ENCODE results near the gene DNAH2. TPM values are rescaled to one million over a fixed set of nuclear protein-coding genes. Genes with fewer than 3 reads are reported as not detected.

DNAH2 gene
- total and polyA plus RNA-seq, 2 experiments from 2014 or later, result 0.38 TPM; not detected in 1

DNA sequence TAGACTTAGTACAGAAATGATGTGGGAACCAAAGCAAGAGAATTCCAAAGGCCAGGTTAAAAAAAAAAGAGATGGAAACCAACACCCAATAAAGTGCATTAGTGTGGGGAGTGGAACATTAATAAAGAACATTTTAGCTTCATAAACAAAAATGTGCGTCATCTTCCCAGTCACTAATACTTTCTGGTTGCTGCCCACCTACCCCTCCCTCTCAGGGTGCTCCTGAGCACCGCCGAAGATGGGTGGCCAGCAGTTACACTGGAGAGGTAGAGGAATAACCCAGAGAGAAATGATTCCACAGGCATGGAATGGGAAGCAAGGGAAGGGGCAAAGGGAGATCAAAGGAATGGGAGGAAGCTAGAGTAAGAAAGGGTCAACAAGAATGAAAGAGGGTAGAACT, 165.1 kb downstream of the DNAH2 start:
- ATAC-seq (no peak), DNase-seq (ENCODE audit: low spot score) (no peak)
- no peak overlapping the region for H3K27ac Mint-ChIP-seq
- H3K4me2 ChIP-seq, result no peak overlapping the region
- TF ChIP-seq JUNB (IDR thresholded peaks at IDR 0.05; ENCODE audit: unreplicated experiment) (no peak), REST (IDR thresholded peaks at IDR 0.05; ENCODE audit: unreplicated experiment) (no peak), ETS1 (IDR thresholded peaks at IDR 0.05) (no peak), ZNF462 (CRISPR knock-in tag; IDR thresholded peaks at IDR 0.05) (no peak), EZH2 (IDR thresholded peaks at IDR 0.05; ENCODE audit: low read depth, unreplicated experiment) (no peak), ZNF114 (CRISPR knock-in tag; IDR thresholded peaks at IDR 0.05) (no peak), STAT1 (IDR thresholded peaks at IDR 0.05; ENCODE audit: unreplicated experiment) (no peak), NANOG (IDR thresholded peaks at IDR 0.05; ENCODE audit: borderline replicate concordance) (no peak), CREB1 (CRISPR knock-in tag; IDR thresholded peaks at IDR 0.05; ENCODE audit: low read depth) (no peak), EZH2phosphoT487 (IDR thresholded peaks at IDR 0.05; ENCODE audit: unreplicated experiment) (no peak), POLR2AphosphoS5 (IDR thresholded peaks at IDR 0.05; ENCODE audit: low read depth) (no peak)
- TF ChIP-seq, protein P1, sequence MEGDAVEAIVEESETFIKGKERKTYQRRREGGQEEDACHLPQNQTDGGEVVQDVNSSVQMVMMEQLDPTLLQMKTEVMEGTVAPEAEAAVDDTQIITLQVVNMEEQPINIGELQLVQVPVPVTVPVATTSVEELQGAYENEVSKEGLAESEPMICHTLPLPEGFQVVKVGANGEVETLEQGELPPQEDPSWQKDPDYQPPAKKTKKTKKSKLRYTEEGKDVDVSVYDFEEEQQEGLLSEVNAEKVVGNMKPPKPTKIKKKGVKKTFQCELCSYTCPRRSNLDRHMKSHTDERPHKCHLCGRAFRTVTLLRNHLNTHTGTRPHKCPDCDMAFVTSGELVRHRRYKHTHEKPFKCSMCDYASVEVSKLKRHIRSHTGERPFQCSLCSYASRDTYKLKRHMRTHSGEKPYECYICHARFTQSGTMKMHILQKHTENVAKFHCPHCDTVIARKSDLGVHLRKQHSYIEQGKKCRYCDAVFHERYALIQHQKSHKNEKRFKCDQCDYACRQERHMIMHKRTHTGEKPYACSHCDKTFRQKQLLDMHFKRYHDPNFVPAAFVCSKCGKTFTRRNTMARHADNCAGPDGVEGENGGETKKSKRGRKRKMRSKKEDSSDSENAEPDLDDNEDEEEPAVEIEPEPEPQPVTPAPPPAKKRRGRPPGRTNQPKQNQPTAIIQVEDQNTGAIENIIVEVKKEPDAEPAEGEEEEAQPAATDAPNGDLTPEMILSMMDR (conservative IDR thresholded peaks at IDR 0.05; ENCODE audit: low read depth in 2 of 2), result no peak
- no peak overlapping the region for H3K4me3 Mint-ChIP-seq
- no peaks in the 10 kb centered on the region; the same call in 2 of the 3 replicates for H3K9me3 Mint-ChIP-seq
- peaks cover 29% of the 10 kb centered on the region for H3K4me1 ChIP-seq (ENCODE audit: insufficient read depth)
- H3F3A ChIP-seq (replicated peaks; ENCODE audit: low read depth), result peaks cover 8% of the 10 kb centered on the region
- no peak overlapping the region for H2AFZ ChIP-seq
- H3K9me2 ChIP-seq (ENCODE audit: insufficient read depth), result no peaks in the 10 kb centered on the region
- H3K27me3 Mint-ChIP-seq (ENCODE audit: insufficient read depth, low read depth, poor library complexity), result peaks cover 2% of the 10 kb centered on the region
- H3K36me3 ChIP-seq (ENCODE audit: insufficient read depth), result no peaks in the 10 kb centered on the region
- H3K27ac ChIP-seq (ENCODE audit: low read depth), result no peak overlapping the region
- no peak overlapping the region for H3K4me3 ChIP-seq
- H3K4me1 Mint-ChIP-seq, result peaks cover 3% of the 10 kb centered on the region; the same call in 1 of the 3 replicates
- no peaks in the 10 kb centered on the region; the same call in 2 of the 3 replicates for H3K36me3 Mint-ChIP-seq (ENCODE audit: low read depth)
- H4K20me1 ChIP-seq (replicated peaks; ENCODE audit: insufficient read depth), result no peaks in the 10 kb centered on the region
- peaks cover 60% of the 10 kb centered on the region for H3K27me3 ChIP-seq (ENCODE audit: insufficient read depth)
- H3K79me2 ChIP-seq (replicated peaks; ENCODE audit: insufficient read depth), result no peaks in the 10 kb centered on the region

Measured in GM23338 (cell line).